ENCODE measurements around the gene ABI1. TPM values are rescaled to one million over a fixed set of nuclear protein-coding genes. Genes with fewer than 3 reads are reported as not detected.

The ABI1 gene
- total RNA-seq, 1 donor from 2014 or later: 65.7 TPM

DNA sequence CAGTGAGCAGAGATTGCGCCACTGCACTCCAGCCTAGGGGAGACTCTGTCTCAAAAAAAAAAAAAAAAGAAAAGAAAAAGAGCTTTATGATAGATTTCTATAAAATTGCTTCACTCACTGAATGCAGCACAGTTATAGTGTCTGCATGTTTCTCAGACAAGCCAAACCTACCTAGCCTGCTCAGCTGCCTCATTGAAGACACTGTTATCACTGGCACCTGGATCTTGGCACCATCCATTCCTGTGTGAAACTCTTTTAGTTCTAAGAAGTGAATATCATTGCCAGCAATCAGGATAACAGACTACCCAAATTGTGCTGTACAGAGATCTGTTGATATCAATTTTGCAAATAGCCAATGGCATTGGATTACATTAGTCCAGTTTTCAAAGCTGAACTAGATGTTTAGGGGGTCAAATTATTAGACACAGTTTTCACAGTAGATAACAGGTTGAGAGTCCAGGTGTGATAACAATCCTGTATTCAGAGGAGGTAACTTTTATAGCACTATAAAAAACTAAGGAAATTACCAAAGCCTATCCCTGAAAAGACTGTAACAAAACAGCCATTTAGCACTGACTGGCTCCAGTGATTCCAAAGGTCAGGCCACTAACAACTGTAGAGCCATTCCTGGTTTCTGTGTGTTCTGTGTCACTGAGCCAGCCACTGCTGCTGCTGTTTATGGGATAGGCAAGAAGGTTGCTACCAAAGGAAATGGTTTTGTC is 146.2 kb downstream of the ABI1 start:
- DNase-seq: no peak

DNA sequence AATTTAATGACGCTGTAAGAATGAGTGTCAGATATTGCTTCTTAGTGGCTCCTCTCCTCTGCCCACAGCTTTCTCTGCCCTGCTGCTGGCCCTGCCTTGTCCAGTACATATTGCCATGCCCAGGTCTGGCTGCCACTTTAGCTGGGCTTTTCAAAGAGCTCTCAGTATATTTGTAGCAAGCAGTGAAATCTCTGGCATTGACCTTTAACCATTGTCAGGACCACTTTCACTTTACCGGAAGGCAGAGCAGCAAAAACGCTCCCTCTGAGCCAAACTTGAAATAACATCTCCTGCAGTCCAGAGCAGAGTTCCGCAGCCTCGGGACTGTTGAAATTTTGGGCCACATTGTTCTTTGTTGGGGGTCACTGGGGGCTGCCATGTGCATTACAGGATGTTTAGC is 149.4 kb downstream of the ABI1 start:
- no peak for DNase-seq

DNA sequence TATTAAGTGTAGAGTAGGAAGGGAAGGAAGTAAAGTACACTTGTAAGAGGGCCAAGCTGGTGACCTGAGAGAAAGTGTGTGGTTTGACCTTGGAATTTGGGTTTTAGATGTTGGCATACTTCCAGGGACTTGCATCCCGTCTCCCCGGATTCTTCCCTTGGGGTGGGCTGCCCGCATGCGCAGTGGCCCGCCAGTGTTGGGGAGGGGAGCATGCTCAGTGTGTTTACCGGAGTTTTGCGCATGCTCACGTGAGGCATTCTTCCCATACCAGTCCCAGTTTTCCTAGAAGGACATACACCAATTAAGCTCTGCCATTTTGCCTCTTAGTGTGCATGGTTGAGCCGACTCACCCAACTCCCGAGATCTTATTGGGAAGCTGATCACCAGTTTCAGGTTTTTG is 153.8 kb downstream of the ABI1 start:
- DNase-seq: no peak

DNA sequence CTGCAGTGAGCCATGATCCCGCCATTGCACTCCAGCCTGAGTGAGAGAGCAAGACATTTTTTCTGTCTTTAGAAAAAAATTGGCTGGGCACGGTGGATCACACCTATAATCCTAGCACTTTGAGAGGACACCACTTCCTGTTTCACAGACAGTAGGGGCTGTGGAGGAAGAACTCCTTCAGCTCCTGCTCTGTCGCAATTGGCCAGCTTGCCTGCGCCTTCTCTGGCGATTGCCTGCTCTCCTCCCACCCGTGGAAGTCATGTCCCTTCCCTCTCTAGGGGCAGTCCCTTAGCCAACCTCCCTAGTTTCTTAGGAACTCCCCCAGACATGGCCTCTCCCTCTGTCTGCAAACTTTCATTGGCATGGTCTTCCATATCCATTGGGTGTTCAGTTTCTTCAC is 154.6 kb downstream of the ABI1 start:
- no peak for DNase-seq

DNA sequence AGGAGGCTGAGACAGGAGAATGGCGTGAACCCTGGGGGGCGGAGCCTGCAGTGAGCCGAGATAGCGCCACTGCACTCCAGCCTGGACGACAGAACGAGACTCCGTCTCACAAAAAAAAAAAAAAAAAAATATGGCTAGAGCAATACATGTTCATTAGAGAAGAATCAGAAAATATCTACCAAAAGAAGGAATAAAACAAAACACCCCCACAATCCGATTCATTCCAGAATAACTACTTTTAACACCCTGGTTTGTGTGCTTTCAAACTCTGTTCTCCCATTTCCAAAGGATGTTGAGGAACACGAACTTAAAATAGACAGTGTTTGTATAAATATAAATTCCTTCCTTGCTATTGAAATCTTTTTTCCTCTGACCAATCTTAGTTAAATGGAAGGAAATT is 156.8 kb downstream of the ABI1 start:
- no peak for DNase-seq

DNA sequence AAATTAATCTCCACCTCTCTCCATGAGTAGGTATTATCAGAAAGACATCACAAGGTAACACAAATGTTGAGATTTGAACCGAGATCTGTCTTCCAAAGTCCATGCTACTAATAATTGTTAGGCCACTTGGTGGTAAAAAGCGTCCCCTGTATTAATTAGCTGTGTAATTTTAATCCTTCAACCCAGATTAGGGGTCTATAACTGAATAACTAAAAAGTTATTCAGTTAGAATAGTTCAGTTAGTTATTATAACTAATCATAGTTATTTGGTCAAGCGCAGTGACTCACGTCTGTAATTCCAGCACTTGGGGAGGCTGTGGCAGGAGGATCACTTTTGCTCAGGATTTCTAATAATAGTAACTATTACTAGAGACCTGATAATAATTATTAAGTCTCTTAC is 157.7 kb downstream of the ABI1 start:
- no peak for DNase-seq

DNA sequence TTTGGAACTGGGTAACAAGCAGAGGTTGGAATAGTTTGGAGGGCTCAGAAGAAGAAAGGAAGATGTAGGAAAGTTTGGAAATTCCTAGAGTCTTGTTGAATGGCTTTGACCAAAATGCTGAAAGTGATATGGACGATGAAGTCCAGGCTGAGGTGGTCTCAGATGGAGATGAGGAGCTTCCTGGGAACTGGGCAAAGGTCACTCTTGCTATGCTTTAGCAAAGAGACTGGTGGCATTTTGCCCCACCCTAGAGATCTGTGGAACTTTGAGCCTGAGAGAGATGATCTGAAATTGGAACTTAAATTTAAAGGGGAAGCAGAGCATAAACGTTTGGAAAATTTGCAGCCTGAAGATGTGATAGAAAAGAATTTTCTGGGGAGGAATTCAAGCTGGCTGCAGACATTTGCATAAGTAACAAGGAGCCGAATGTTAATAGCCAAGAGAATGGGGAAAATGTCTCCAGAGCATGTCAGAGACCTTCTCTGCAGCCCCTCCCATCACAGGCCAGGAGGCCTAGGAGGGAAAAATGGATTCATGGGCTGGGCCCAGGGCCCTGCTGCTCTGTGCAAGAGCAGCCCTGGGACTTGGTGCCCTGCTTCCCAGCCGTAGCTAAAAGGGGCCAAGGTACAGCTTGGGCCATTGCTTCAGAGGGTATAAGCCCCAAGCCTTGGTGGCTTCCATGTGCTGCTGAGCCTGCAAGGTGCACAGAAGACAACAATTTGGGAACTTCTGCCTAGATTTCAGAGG is 159.7 kb downstream of the ABI1 start:
- DNase-seq: no peak

DNA sequence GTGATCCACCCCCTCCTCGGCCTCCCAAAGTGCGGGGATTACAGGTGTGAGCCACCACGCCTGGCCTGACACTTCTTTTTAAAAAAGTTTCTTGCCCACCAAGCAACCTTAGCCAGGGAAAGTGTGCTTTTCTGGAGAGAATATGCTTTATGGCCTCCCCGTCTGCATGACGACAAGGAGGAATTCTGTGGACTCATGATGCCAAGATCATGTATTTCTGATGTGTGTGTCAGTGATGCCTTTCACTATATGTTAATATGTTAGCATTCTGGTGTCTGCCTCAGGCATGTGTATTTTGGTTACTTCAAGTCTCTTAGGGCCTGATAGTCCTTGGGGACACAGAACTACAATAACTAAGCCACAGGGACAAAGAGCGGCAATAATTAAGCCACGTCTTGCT is 161.1 kb downstream of the ABI1 start:
- DNase-seq: no peak

DNA sequence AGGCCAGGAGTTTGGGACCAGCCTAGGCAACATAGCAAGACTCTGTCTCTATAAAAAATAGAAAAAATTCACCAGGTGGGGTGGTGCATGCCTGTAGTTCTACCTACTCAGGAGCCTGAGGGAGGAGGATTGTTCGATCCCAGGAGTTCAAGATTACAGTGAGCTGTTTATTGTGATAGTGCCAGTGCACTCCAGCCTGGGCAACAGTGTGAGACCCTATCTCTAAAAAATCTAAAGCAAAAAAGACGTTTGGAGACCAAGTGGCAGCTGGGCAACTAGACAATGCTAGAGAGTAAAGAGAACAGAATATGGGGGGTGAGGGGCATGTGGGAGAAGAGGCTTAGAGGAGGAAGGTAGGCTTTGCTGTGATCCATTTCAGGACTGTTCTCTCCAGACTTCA is 161.8 kb downstream of the ABI1 start:
- DNase-seq: no peak

DNA sequence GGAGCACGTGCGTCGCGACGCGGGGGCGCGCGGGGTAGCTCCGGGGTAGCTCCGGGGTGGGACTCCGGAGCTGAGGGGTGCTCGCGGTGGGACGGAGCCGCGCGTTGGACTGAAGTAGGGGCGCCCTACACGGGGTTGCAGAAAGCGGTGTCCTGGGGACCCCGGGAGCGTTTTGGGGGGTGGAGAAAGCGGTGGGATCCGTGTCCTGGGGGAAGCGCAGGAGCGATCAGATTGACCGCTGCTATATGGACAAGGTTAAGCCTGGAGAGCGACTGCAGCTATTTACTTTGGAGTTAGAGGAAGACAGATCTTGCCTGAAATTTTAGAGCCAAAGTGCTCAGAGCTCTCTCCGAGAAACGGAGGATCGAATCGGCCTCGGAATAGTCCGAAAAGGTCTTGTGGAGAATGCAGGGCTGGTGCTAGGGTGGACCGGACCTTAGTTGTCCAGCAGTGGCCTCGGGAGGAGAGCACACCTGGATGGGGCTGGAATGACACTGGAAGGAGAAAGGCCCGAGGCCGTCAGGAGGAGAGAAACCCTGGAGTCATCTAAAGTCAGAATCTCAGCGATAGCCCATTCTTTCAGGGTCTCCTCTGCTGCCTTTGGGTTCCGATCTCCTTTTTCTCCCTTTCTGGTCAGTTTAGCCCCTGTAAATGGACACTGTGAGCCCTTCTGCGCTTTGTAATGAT is 162.7 kb downstream of the ABI1 start:
- no peak for DNase-seq

DNA sequence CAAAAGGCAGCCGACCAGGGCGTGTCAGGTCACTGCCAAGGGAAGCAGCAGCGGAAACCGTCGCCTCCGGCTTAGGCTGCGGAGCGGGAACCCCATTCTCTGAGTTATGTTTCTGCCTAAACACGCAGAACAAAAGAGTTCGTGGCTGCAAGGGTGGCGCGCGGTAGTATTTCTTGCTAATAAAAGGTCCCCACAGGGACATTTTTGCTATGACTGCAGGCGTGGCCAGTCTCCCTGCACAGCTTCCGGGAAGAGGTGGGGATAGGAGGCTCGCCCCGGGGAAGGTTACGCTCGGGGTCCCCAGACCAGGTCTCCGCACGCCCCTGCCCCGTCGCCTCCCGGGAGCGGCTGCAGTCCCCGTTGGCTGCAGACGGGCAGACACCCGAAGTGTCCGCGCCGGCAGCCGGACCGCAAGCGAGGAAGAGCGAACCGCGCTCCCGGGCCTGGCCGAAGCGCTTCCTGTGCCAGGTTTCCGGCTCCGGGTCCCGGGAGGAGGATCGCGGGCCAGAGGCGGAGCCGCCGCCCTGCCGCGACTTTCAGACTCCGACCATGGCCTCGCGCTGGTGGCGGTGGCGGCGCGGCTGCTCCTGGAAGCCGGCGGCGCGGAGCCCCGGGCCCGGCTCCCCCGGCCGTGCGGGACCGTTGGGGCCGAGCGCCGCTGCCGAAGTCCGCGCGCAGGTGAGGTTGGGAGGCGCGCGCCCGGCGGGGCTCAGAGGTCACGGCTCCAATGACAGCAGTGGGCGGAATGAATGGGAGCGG is 163.4 kb downstream of the ABI1 start, which contains the start of gene PDSS1:
Gene PDSS1, plus strand, starts transcription at position 539 of the 759 bp plus-strand sequence. Its CDS starts 11 bp downstream, at position 550.
- peak; percentile 80 for DNase-seq

DNA sequence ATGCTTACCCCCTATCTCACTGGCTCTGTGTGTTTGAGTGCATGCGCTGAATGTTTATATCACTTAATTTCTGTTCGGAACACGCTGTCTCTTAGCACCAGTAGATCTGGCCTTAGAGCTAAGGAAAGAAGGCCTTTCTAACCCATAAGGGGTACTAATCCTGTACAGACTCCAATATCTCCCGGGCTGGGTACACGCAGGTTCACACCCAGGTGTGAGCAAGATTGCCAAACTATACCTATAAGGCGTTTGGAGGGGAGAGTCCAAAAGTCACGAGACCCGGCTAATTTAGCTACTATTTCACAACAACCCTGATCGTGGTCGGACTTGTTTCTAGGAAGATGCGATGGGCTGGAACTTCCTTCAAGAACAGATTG is 164.0 kb downstream of the ABI1 start:
- DNase-seq: no peak

Small RNA genes lying within 50 kb of the gene (small RNA-seq; reads per million reads assigned to genes)
- not detected for gene RF00191
- not detected for gene RNU6-946P

Other genes with a start within 250 kb of the ABI1 start
- gene PDSS1, start 163.3 kb downstream of the ABI1 start, total RNA-seq: 22.3 TPM
- gene ANKRD26, start 239.5 kb upstream of the ABI1 start, total RNA-seq: 32.3 TPM